ENCODE results near the gene AMIGO1. TPM values are rescaled to one million over a fixed set of nuclear protein-coding genes. Genes with fewer than 3 reads are reported as not detected.

The AMIGO1 gene
- total RNA-seq, 4 donors from 2014 or later = 7.7 to 19.3 (median 14.7) TPM

DNA sequence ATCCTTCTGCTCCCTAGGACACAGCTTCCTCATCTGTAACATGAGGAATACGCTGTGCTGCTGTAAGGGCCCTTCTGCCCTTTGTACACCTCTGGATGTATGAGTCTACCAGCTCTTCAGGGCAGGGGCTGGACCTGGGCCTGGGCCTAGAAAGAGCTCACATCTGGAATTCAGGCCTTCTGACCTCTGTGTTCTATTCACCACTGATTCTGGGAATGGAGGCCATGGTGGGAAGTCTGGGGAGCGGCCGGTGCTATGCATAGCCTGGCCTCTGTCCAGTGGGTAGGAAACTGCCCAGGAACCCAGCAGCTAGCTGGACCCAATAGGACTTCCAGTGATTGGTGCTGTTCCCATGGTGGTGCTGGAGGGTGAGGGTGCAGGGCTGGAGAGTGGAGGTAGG is 19.2 kb upstream of the AMIGO1 start:
- H3K27me3 ChIP-seq = no peaks in the 10 kb centered on the region
- TF ChIP-seq POLR2AphosphoS5 (IDR thresholded peaks at IDR 0.05) (no peak), EP300 (IDR thresholded peaks at IDR 0.05) (no peak), POLR2A (IDR thresholded peaks at IDR 0.05) (no peak)
- TF ChIP-seq, protein P1, sequence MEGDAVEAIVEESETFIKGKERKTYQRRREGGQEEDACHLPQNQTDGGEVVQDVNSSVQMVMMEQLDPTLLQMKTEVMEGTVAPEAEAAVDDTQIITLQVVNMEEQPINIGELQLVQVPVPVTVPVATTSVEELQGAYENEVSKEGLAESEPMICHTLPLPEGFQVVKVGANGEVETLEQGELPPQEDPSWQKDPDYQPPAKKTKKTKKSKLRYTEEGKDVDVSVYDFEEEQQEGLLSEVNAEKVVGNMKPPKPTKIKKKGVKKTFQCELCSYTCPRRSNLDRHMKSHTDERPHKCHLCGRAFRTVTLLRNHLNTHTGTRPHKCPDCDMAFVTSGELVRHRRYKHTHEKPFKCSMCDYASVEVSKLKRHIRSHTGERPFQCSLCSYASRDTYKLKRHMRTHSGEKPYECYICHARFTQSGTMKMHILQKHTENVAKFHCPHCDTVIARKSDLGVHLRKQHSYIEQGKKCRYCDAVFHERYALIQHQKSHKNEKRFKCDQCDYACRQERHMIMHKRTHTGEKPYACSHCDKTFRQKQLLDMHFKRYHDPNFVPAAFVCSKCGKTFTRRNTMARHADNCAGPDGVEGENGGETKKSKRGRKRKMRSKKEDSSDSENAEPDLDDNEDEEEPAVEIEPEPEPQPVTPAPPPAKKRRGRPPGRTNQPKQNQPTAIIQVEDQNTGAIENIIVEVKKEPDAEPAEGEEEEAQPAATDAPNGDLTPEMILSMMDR (IDR thresholded peaks at IDR 0.05) = no peak
- H3K9me3 ChIP-seq = no peaks in the 10 kb centered on the region
- ATAC-seq = no peak
- no peaks in the 10 kb centered on the region for H3K36me3 ChIP-seq
- WGBS, 2 donors (ENCODE audit: low coverage in 1 of 2) = no CpG with 5 or more reads among the region's 3 CpGs
- H3K4me3 ChIP-seq = no peak overlapping the region
- H3K4me1 ChIP-seq = peaks cover 0 to 33% (median 7%) of the 10 kb centered on the region in 3 donors
- H3K27ac ChIP-seq = no peak overlapping the region

DNA sequence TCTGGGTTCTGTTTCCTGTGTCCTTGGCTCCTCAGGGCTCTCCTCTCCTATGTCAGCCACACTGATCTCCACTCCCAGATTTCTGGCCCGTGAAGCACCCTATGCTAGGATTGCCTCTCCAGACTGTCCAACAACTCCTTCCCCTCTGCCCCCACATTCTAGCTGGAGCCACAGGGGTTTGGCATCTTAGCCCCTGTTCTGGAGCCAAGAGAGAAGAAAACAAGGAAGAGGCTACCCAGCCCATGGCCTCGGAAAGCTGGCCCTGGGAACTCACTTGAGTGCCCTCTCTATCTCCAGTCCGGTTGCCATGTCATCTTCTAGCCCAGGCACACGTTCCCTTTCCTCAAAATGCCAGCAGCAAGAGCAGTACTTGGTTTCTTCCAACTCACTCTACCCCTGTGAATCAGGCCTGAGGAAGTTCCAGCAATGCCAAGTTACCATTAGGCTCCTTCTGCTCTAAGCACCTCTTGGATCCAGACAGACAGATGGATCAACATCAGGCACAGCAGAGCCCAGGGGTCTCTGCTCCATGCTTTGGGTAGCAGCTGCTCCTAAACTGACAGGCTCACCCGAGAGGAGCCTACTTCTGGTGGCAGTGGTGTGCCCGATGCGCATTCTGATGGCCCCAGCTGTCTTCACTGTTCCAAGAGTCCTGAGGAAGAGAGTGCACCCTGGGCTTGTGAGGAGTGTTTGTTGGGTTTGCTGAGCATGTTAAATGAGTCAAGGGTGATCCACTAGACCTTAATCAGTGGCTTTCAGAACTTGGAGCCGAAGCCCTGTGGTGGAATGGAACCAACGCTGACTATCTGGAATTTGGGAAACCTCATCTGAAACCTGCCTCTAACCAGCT is 18.5 kb upstream of the AMIGO1 start:
- Histone ChIP-seq H3K36me3 (no peaks in the 10 kb centered on the region), H3K9me3 (no peaks in the 10 kb centered on the region), H3K27me3 (no peaks in the 10 kb centered on the region), H3K27ac (no peak overlapping the region), H3K4me1 (peaks cover 0 to 33% (median 7%) of the 10 kb centered on the region in 3 donors), H3K4me3 (no peak overlapping the region)
- no peak for ATAC-seq
- 83% methylated on average over 2 of the region's 9 CpGs; no CpG with 5 or more reads in 1 of the 2 donors for WGBS, 2 donors (ENCODE audit: low coverage in 1 of 2)
- TF ChIP-seq EP300 (IDR thresholded peaks at IDR 0.05) = no peak
- TF ChIP-seq, protein P1 (IDR thresholded peaks at IDR 0.05) = no peak
- TF ChIP-seq POLR2AphosphoS5 (IDR thresholded peaks at IDR 0.05) = no peak
- no peak for TF ChIP-seq POLR2A (IDR thresholded peaks at IDR 0.05)

DNA sequence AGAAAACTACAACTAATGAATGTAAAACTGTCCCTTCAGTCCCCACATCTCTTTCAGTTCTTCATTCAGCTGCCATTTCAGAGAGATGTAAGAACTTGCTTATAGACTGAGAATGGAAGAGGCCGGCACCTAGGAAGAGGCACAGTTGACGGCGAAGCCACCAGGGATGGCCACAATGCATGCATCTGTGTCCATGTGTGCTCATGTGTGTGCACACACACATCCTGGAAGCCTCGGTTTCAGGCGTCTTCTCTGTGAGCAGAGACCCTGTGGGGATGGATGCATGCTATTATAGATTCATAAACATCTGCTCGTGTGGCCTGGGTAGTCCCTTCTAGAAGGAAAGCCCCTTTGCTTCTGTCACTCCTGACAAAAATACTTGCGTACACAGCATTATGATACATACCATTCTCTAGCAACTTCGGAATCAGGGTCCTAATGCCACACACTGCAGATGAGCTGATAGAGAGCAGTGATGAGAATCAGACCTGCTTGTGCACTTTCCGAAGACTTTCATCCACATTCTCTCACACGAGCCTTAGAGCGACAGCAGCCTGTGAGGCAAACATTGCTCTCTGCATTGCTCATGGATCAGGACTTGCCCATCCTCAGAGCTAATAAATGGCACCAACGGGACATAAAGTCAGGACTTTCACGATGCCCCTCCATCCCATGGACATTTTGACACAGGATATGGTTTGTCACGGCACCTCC is 17.7 kb upstream of the AMIGO1 start:
- Histone ChIP-seq H3K27me3 (no peaks in the 10 kb centered on the region), H3K36me3 (no peaks in the 10 kb centered on the region), H3K4me1 (peaks cover 0 to 26% (median 0%) of the 10 kb centered on the region in 3 donors), H3K4me3 (no peak overlapping the region), H3K27ac (no peak overlapping the region), H3K9me3 (no peaks in the 10 kb centered on the region)
- TF ChIP-seq EP300 (IDR thresholded peaks at IDR 0.05) (no peak), POLR2A (IDR thresholded peaks at IDR 0.05) (no peak), POLR2AphosphoS5 (IDR thresholded peaks at IDR 0.05) (no peak)
- TF ChIP-seq, protein P1 (IDR thresholded peaks at IDR 0.05) = no peak
- no peak for ATAC-seq
- 68 to 82% methylated on average over 7 to 11 of the region's 14 CpGs for WGBS, 2 donors (ENCODE audit: low coverage in 1 of 2)

DNA sequence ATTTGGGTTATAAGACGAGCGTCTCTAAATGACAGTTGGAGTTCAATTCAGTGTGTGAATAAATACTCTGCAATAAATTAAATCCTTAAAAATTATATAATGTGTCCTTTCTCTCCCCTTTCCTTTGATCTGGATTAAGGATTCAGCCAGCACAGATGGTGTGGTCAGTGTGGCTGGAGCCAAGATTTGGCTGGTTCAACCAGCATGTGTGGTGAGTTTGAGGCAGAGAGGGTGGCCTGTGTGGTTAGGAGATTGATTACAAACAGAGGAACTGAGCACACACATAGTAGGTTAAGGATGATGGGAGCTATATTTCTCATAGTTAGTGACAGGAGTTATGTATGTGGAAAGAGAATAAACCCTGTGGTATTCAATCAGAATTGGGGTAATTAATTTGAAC is 14.2 kb upstream of the AMIGO1 start:
- Histone ChIP-seq H3K36me3 (no peaks in the 10 kb centered on the region), H3K4me1 (no peaks in the 10 kb centered on the region), H3K9me3 (no peaks in the 10 kb centered on the region), H3K27me3 (peaks cover 5% of the 10 kb centered on the region), H3K4me3 (no peak overlapping the region), H3K27ac (no peak overlapping the region)
- 78 to 80% methylated on average over 2 of the region's 2 CpGs for WGBS, 2 donors (ENCODE audit: low coverage in 1 of 2)
- TF ChIP-seq, protein P1 (IDR thresholded peaks at IDR 0.05) = no peak
- TF ChIP-seq POLR2AphosphoS5 (IDR thresholded peaks at IDR 0.05) (no peak), POLR2A (IDR thresholded peaks at IDR 0.05) (no peak), EP300 (IDR thresholded peaks at IDR 0.05) (no peak)
- ATAC-seq = no peak
